ENCODE measurements around the gene ZNF512.

GRCh38 chr2:27663285-27664153 lies 80.7 kb downstream of the ZNF512 start, which contains the start of the genes SLC4A1AP and SUPT7L:
- TF ChIP-seq CTCF (conservative IDR thresholded peaks at IDR 0.05 in 1 of 2, IDR thresholded peaks at IDR 0.05 in 1 of 2; ENCODE audit: extremely low read depth in 1 of 2, insufficient read depth in 1 of 2, low read depth in 1 of 2, low read length in 2 of 2) (no peak), EZH2 (IDR thresholded peaks at IDR 0.05; ENCODE audit: borderline replicate concordance, low read length) (no peak)

Measured in mammary epithelial cell (primary cell).